Thoracic aorta (tissue), 2 donors: ENCODE data around the gene MORF4L1. TPM values are rescaled to one million over a fixed set of nuclear protein-coding genes. Genes with fewer than 3 reads are reported as not detected.
A peak's percentile ranks its signal among the peaks of the same experiment; 100 is the strongest.

Source experiments
- ATAC-seq: fragments of 150-250 bp; one replicate; pipeline ENCODE4 v1.8.0; 2017; ENCODE audit warnings: low read depth; ENCODE audit not compliant: insufficient number of reproducible peaks, low FRiP score
- DNase-seq: peaks from one replicate; pipeline ENCODE4 v3.0.0-alpha.2; 2020; ENCODE audit warnings: low spot score
- H3K27ac ChIP-seq, 2 donors: fragments of 200-600 bp; sonication (generic); 1 replicate in 1 of 2; 2 replicates in 1 of 2; pipeline ENCODE4 v1.5.1; 2016; ENCODE audit warnings: mild to moderate bottlenecking in 2 of 2, moderate library complexity in 2 of 2
- H3K27me3 ChIP-seq: fragments of 200-600 bp; sonication (generic); replicated peaks from 2 replicates; pipeline ENCODE4 v1.6.0; 2016; ENCODE audit warnings: mild to moderate bottlenecking; ENCODE audit not compliant: insufficient read depth
- H3K36me3 ChIP-seq: fragments of 200-600 bp; sonication (generic); one replicate; pipeline ENCODE4 v1.5.1; 2016
- H3K4me1 ChIP-seq, 2 donors: fragments of 200-600 bp; sonication (generic); 1 replicate in 1 of 2; 2 replicates in 1 of 2; pipeline versions ENCODE4 v1.5.1 to v1.6.0; 2016; ENCODE audit warnings: low read depth in 2 of 2, mild to moderate bottlenecking in 1 of 2; ENCODE audit not compliant: control insufficient read depth in 1 of 2
- H3K4me3 ChIP-seq: fragments of 200-600 bp; sonication (generic); 2 replicates; pipeline ENCODE4 v1.5.1; 2016; ENCODE audit warnings: mild to moderate bottlenecking
- H3K9me3 ChIP-seq: fragments of 200-600 bp; sonication (generic); 2 replicates; pipeline ENCODE4 v1.5.1; 2016
- CTCF ChIP-seq: fragments of 200-600 bp; sonication (generic); IDR thresholded peaks from one replicate; pipeline ENCODE4 v1.5.1; 2019; ENCODE audit warnings: antibody characterized with exemption
- total RNA-seq, 2 donors: library from RNA; depleted of rRNA; stranded (reverse); fragments of >200 nt; gene quantifications; one replicate each; pipeline versions ENCODE4 v1.1.0 to v1.2.3, GENCODE V29; 2016

Gene MORF4L1
- total RNA-seq, 2 donors from 2014 or later: 330 to 355 TPM

- Histone ChIP-seq H3K4me3 (no peak overlapping the region), H3K36me3 (peaks cover 19% of the 10 kb centered on the region), H3K27ac (peak overlapping the region; percentile 77 to 81), H3K4me1 (peaks cover 43 to 66% of the 10 kb centered on the region in 2 donors), H3K27me3 (no peaks in the 10 kb centered on the region), H3K9me3 (no peaks in the 10 kb centered on the region)
- no peak for ATAC-seq
- no peak for TF ChIP-seq CTCF
- no peak for DNase-seq
Measured at GRCh38 chr15:78913012-78913411, 40.3 kb downstream of the MORF4L1 start.

GRCh38 chr15:78914027-78914764, 41.5 kb downstream of the MORF4L1 start:
- DNase-seq: no peak
- Histone ChIP-seq H3K27me3 (no peaks in the 10 kb centered on the region), H3K4me3 (no peak overlapping the region), H3K9me3 (no peaks in the 10 kb centered on the region), H3K4me1 (peaks cover 43 to 66% of the 10 kb centered on the region in 2 donors), H3K27ac (peak overlapping the region; percentile 77 to 81), H3K36me3 (peaks cover 26% of the 10 kb centered on the region)
- peak; percentile 64 for TF ChIP-seq CTCF
- ATAC-seq: peak; percentile 68

- Histone ChIP-seq H3K4me3 (no peak overlapping the region), H3K4me1 (peaks cover 39 to 55% of the 10 kb centered on the region in 2 donors), H3K36me3 (peaks cover 23% of the 10 kb centered on the region), H3K27me3 (no peaks in the 10 kb centered on the region), H3K9me3 (no peaks in the 10 kb centered on the region), H3K27ac (peak overlapping the region; percentile 77 to 81)
- TF ChIP-seq CTCF: no peak
- ATAC-seq (no peak), DNase-seq (no peak)
Measured at GRCh38 chr15:78915341-78916087, 42.8 kb downstream of the MORF4L1 start.

- TF ChIP-seq CTCF: no peak
- Histone ChIP-seq H3K36me3 (peaks cover 19% of the 10 kb centered on the region), H3K27ac (peak overlapping the region; percentile 77 to 81), H3K4me3 (no peak overlapping the region), H3K27me3 (no peaks in the 10 kb centered on the region), H3K9me3 (no peaks in the 10 kb centered on the region), H3K4me1 (peaks cover 36 to 50% of the 10 kb centered on the region in 2 donors)
- no peak for DNase-seq
- no peak for ATAC-seq
Measured at GRCh38 chr15:78916088-78916487, 43.4 kb downstream of the MORF4L1 start.

GRCh38 chr15:78917888-78918287, 45.2 kb downstream of the MORF4L1 start:
- Histone ChIP-seq H3K27ac (peak overlapping the region in 1 of 2 donors; percentile 55), H3K4me3 (no peak overlapping the region), H3K27me3 (no peaks in the 10 kb centered on the region), H3K4me1 (peaks cover 36 to 42% of the 10 kb centered on the region in 2 donors), H3K9me3 (no peaks in the 10 kb centered on the region), H3K36me3 (peaks cover 33% of the 10 kb centered on the region)
- DNase-seq (no peak), ATAC-seq (no peak)
- no peak for TF ChIP-seq CTCF
